GM21390 (cell line): ENCODE results near the gene SPATA31D4.

Source experiments
- ATAC-seq: cut with Tn5 transposase; IDR thresholded peaks from one replicate; pipeline ENCODE4 v1.9.1; 2021; ENCODE audit not compliant: unreplicated experiment

Gene SPATA31D4

DNA sequence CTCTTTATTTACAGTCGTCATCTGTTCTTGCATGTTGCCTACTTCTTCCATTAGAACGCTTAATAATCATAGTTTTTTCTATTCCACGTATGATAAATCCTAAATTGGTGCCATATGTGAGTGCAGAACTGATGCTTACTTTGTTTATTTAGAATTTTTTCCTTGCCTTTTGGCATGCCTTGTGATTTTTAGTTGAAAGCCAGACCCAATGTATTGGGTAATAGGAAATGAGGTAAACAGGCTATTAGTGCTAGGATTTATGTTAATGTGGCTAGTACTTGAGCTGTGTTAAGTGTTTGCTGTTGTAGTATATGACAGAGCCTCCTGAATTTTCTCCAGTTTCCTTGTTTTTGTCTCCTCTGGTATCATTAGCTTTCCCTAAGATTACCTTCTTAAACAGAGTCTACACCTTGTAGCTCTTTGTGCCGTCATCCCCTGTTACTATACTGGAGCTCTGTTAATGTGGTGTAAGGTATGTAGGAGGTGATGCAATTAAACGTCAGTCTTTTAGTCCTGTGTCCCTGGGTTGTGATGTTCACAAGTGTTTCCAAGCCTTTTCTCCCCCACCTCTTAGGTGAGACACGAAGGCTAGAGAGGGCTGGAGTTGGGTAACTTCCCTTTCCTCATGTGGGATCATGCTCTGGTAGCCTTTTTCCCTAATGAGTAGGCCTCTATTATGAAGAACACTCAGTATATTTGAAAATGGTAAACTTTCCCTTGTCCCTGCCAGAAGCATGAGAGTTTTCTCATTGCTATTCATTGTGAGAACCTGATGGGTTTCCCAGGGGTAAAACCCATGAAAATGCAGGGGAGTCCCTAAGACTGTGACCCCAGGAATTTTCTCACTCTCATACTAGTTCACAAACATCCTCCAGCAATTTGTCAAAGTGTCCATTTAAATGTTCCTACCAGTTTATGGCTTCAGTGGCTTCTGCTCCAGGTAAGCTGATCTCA, 36.3 kb downstream of the SPATA31D4 start:
- no peak for ATAC-seq

DNA sequence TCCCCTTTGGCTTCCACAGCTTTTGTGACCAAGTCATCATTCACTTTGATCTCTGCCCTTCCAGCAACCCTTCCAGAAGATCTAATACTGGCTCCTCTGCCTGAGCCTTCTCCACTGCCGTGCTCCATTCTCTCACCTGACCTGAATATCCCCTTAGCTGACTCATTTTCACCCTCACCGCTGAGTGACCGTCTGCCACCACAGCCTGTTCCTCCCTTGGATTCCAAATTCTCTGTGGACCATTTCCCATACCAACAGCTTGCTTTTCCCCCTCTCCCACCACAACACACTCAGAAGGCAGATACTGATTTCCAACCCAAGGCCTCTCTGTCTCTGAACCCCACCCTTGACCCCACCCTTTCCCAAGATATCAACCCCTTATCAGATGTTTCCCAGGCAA, 39.8 kb downstream of the SPATA31D4 start:
- ATAC-seq = no peak

- ATAC-seq = no peak
Measured at GRCh38 chr9:81969971-81970370, 41.7 kb downstream of the SPATA31D4 start.

DNA sequence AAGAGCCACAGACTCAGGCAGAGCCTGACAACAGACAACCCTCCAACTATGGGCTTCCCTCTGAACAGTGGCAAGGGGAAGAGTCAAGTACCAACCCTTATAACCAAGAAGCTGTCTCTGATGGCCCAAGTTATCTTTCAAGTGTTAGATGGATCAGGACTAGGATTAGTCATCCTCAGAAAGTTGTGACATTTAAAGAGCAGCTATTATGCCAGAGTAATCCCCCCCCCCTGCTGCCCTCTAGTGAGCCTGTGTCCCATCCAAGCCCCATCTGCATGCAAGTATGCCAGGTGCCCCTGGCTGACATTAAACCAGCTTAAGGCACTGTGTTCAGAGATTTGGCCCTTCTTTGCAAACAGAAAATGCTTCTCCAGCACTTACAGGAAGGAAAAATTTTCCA, 43.5 kb downstream of the SPATA31D4 start:
- ATAC-seq = no peak

DNA sequence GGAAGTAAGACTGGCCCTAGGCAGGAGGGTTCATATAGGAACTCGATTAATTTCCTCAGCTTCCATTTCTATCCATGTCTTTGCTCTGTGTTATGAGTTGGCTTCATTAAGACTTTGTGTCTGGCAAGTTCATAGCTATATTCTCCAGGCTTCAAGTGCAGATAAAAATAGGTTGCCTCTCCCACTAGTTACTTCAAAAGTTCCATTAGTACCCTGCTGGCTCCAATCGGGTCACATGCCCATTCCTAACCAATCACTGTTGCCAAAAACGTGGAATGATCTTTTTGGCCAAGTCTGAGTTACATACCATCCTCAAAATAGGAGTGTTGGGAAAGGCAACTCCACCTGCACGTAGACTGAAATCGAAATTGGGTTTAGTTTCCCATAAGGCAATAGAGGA, 46.5 kb downstream of the SPATA31D4 start:
- ATAC-seq = no peak

DNA sequence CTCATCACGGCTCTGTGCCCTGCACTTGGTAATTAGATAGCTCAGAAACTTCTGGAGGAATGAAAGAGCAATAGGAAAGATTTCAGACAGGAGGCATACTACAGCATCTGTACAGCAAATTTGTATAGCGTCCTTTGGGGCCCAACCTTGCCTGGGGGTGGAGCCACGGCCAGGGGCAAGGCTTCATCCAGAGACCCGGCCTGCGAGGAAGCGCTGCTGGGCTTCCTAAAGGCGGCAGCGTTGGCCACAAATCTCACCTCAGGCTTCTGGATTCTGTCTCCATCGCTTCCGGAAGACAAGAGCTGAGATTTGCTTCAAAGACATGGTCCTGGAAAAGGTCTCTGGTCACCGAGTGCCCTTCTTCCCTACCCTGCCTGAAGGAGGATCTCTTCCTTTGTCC, 48.1 kb downstream of the SPATA31D4 start:
- ATAC-seq = no peak

GRCh38 chr9:81979196-81979595, 51.0 kb downstream of the SPATA31D4 start:
- peak; percentile 75 for ATAC-seq

- no peak for ATAC-seq
Measured at GRCh38 chr9:81980568-81980967, 52.3 kb downstream of the SPATA31D4 start.

DNA sequence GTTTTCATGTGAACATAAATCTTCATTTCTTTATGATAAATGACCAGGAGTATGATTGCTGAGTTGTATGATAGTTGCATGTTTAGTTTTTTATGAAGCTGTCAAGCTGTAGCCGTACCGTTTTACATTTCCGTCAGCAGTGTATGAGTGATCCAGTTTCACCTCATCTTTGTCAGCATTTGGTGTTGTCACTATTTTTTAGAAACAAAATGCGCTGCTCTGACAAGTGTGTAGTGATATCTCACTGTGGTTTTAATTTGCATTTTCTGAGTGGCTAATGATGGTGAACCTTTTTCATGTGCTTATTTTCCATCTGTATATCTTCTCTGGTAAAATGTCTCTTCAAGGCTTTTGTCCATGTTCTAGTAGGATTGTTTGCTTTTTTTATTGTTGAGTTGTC, 53.7 kb downstream of the SPATA31D4 start:
- ATAC-seq = no peak
